Activated B cell treated with CpG ODN at 0.5 μM for 24 hours (primary cell): Measurements from ENCODE around the gene CHD3. TPM values are rescaled to one million over a fixed set of nuclear protein-coding genes. Genes with fewer than 3 reads are reported as not detected.
A peak's percentile ranks its signal among the peaks of the same experiment; 100 is the strongest.

Experiments used
- ATAC-seq: fragments of 200-7000 bp; cut with Tn5 transposase; one replicate; pipeline ENCODE4 v1.10.0; 2021; ENCODE audit warnings: low read depth, mild to moderate bottlenecking, moderate library complexity
- CTCF ChIA-PET: fragments of 350-600 bp; sonication (Branson Sonifier 250); formaldehyde crosslinking; loops from one replicate; lab custom pipeline; 2021; ENCODE audit warnings: antibody characterized with exemption; lab: Charles Lee
- POLR2A ChIA-PET: fragments of 350-600 bp; sonication (Branson Sonifier 250); formaldehyde crosslinking; loops from one replicate; lab custom pipeline; 2021; ENCODE audit warnings: antibody characterized with exemption; lab: Charles Lee
- DNase-seq: peaks from one replicate; pipeline ENCODE4 v3.0.0; 2022
- H3K27ac Mint-ChIP-seq: one replicate; pipeline ENCODE4 v1.8.0; 2020; ENCODE audit warnings: mixed read lengths
- H3K27me3 Mint-ChIP-seq: one replicate; pipeline ENCODE4 v1.8.0; 2021; ENCODE audit warnings: mixed read lengths
- H3K36me3 Mint-ChIP-seq: one replicate; pipeline ENCODE4 v1.8.0; 2021; ENCODE audit warnings: low read depth, mixed read lengths
- H3K4me1 Mint-ChIP-seq: one replicate; pipeline ENCODE4 v1.8.0; 2021; ENCODE audit warnings: mixed read lengths
- H3K4me3 Mint-ChIP-seq: one replicate; pipeline ENCODE4 v1.8.0; 2020; ENCODE audit warnings: mild to moderate bottlenecking, mixed read lengths
- H3K9me3 Mint-ChIP-seq: one replicate; pipeline ENCODE4 v1.8.0; 2020; ENCODE audit warnings: mixed read lengths
- CTCF ChIP-seq: fragments of 200-600 bp; IDR thresholded peaks from one replicate; pipeline ENCODE4 v1.8.0; 2022; ENCODE audit warnings: antibody characterized with exemption, mild to moderate bottlenecking
- intact Hi-C: fragments of 100-400 bp; cut with micrococcal nuclease; formaldehyde crosslinking; loops from one replicate; pipeline ENCODE4 v1.15.1; 2024
- total RNA-seq: library from RNA; stranded (reverse); gene quantifications from 2 replicates; pipeline ENCODE4 v1.2.3, GENCODE V29; 2022

The CHD3 gene
- total RNA-seq, 1 donor from 2014 or later = 109 TPM

- no peak overlapping the region for H3K27ac Mint-ChIP-seq
Observed at GRCh38 chr17:7849130-7849750, 39.3 kb upstream of the CHD3 start.

GRCh38 chr17:7849751-7850504, 38.7 kb upstream of the CHD3 start:
- Mint-ChIP-seq H3K9me3 (no peaks in the 10 kb centered on the region), H3K36me3 (peaks cover 68% of the 10 kb centered on the region), H3K27ac (peak overlapping the region; percentile 30), H3K4me3 (no peak overlapping the region), H3K27me3 (no peaks in the 10 kb centered on the region), H3K4me1 (peaks cover 47% of the 10 kb centered on the region)
- intact Hi-C loops = loop anchor here (10.0 kb wide), 1 partner anchor 375 kb away; no protein-coding TSS in a partner anchor
- DNase-seq (no peak), ATAC-seq (no peak)
- ChIA-PET CTCF (interaction anchor here (1.0 to 3.2 kb wide), 5 partner anchors 11 to 106 kb away, joined by 3 to 35 read pairs (median 7); partner anchors contain the start of gene KDM6B), POLR2A (interaction anchor here (1.3 to 3.9 kb wide), 4 partner anchors 8 to 164 kb away, joined by 4 to 35 read pairs (median 8); partner anchors contain the start of gene KDM6B)
- no peak for TF ChIP-seq CTCF

More at GRCh38 chr17:7849130-7849750, 39.3 kb upstream of the CHD3 start:
- no peak for TF ChIP-seq CTCF
- no peak overlapping the region for H3K4me3 Mint-ChIP-seq
- no peaks in the 10 kb centered on the region for H3K9me3 Mint-ChIP-seq
- DNase-seq (no peak), ATAC-seq (no peak)
- intact Hi-C loops = no loop called here
- H3K27me3 Mint-ChIP-seq = no peaks in the 10 kb centered on the region
- peaks cover 47% of the 10 kb centered on the region for H3K4me1 Mint-ChIP-seq
- peaks cover 70% of the 10 kb centered on the region for H3K36me3 Mint-ChIP-seq
- ChIA-PET POLR2A (interaction anchor here (3.9 kb wide), 1 partner anchor 14 kb away, joined by 35 read pairs; no protein-coding TSS in a partner anchor), CTCF (interaction anchor here (3.2 kb wide), 1 partner anchor 14 kb away, joined by 35 read pairs; no protein-coding TSS in a partner anchor)

GRCh38 chr17:7850701-7851437, 37.7 kb upstream of the CHD3 start:
- no peak for ATAC-seq
- ChIA-PET POLR2A (interaction anchor here (0.6 to 3.9 kb wide), 6 partner anchors 9 to 165 kb away, joined by 3 to 35 read pairs (median 6); partner anchors contain the start of gene KDM6B), CTCF (interaction anchor here (1.0 to 3.2 kb wide), 10 partner anchors 9 to 164 kb away, joined by 3 to 35 read pairs (median 4); partner anchors contain the start of genes KDM6B and TP53)
- peak; percentile 16 for DNase-seq
- Mint-ChIP-seq H3K9me3 (no peaks in the 10 kb centered on the region), H3K27me3 (no peaks in the 10 kb centered on the region), H3K4me3 (peak overlapping the region; percentile 62), H3K36me3 (peaks cover 66% of the 10 kb centered on the region), H3K4me1 (peaks cover 44% of the 10 kb centered on the region), H3K27ac (peak overlapping the region; percentile 71)
- intact Hi-C loops = loop anchor here (1.0 to 10.0 kb wide), 5 partner anchors 10 to 374 kb away; partner anchors contain the start of gene KDM6B
- no peak for TF ChIP-seq CTCF

GRCh38 chr17:7851438-7852261, 36.9 kb upstream of the CHD3 start:
- intact Hi-C loops = loop anchor here (1.0 to 10.0 kb wide), 5 partner anchors 10 to 373 kb away; partner anchors contain the start of gene KDM6B
- peak; percentile 92 for DNase-seq
- Mint-ChIP-seq H3K4me1 (peaks cover 37% of the 10 kb centered on the region), H3K4me3 (peak overlapping the region; percentile 62), H3K27ac (peak overlapping the region; percentile 71), H3K27me3 (no peaks in the 10 kb centered on the region), H3K36me3 (peaks cover 63% of the 10 kb centered on the region), H3K9me3 (no peaks in the 10 kb centered on the region)
- CTCF ChIA-PET = interaction anchor here (1.0 to 3.2 kb wide), 9 partner anchors 9 to 164 kb away, joined by 3 to 35 read pairs (median 5); partner anchors contain the start of genes KDM6B and TP53
- POLR2A ChIA-PET = interaction anchor here (1.3 to 3.9 kb wide), 5 partner anchors 10 to 166 kb away, joined by 4 to 35 read pairs (median 8); partner anchors contain the start of gene KDM6B
- peak; percentile 39 for TF ChIP-seq CTCF
- ATAC-seq = peak; percentile 94
